H1 (cell line): Measurements from ENCODE around the gene OR2F1. TPM values are rescaled to one million over a fixed set of nuclear protein-coding genes. Genes with fewer than 3 reads are reported as not detected.
A peak's percentile ranks its signal among the peaks of the same experiment; 100 is the strongest.

Experiments used
- CTCF ChIA-PET: fragments of 300-600 bp; sonication (Branson Sonifier 250); formaldehyde crosslinking; loops from one replicate; lab custom pipeline; 2021; ENCODE audit not compliant: partially characterized antibody; lab: Charles Lee
- POLR2A ChIA-PET: fragments of 300-600 bp; sonication (Branson Sonifier 250); formaldehyde crosslinking; loops from one replicate; lab custom pipeline; 2021; ENCODE audit warnings: inconsistent platforms; ENCODE audit not compliant: partially characterized antibody; lab: Charles Lee
- DNase-seq, 2 experiments: peaks; one replicate each; pipeline versions ENCODE4 v3.0.0 to v3.0.0-alpha.2; 2010 to 2022; ENCODE audit warnings: low spot score in 2 of 2, low read depth in 1 of 2, mixed read lengths in 1 of 2
- FAIRE-seq: peaks from 2 replicates; lab custom pipeline; 2011; peaks lifted over from hg19 to GRCh38; lab: Jason Lieb, UNC
- H2AFZ ChIP-seq: 2 replicates; pipeline ENCODE4 v1.8.1; 2012; ENCODE audit warnings: low read length, inconsistent platforms
- H2AK5ac ChIP-seq: 2 replicates; pipeline ENCODE4 v1.6.1; 2013; ENCODE audit warnings: low read depth, low read length
- H2BK120ac ChIP-seq: replicated peaks from 2 replicates; pipeline ENCODE3; 2013; ENCODE audit warnings: low read depth, low read length, inconsistent platforms
- H2BK12ac ChIP-seq: 2 replicates; pipeline ENCODE4 v1.6.1; 2013; ENCODE audit warnings: low read depth, low read length
- H2BK15ac ChIP-seq: 2 replicates; pipeline ENCODE4 v1.6.1; 2013; ENCODE audit warnings: low read length
- H2BK20ac ChIP-seq: 2 replicates; pipeline ENCODE4 v1.6.1; 2013; ENCODE audit warnings: low read length
- H2BK5ac ChIP-seq: 2 replicates; pipeline ENCODE4 v1.6.1; 2013; ENCODE audit warnings: low read depth, low read length
- H3K14ac ChIP-seq: 2 replicates; pipeline ENCODE4 v1.6.1; 2013; ENCODE audit warnings: inconsistent platforms; ENCODE audit not compliant: insufficient read length
- H3K18ac ChIP-seq: 2 replicates; pipeline ENCODE4 v1.6.1; 2013; ENCODE audit warnings: low read length; ENCODE audit errors: extremely low read depth
- H3K23ac ChIP-seq: 2 replicates; pipeline ENCODE4 v1.6.1; 2013; ENCODE audit warnings: inconsistent platforms; ENCODE audit not compliant: insufficient read length
- H3K23me2 ChIP-seq: 2 replicates; pipeline ENCODE4 v1.6.1; 2013; ENCODE audit warnings: low read depth, low read length
- H3K27ac ChIP-seq: 2 replicates; pipeline ENCODE4 v1.6.1; 2011; ENCODE audit warnings: low read depth, low read length, inconsistent platforms
- H3K27me3 ChIP-seq, 4 experiments: replicated peaks in 1 of 4; 1 replicate in 1 of 4; 2 replicates in 3 of 4; pipeline versions ENCODE4 v1.6.1 to v1.8.1; 2011 to 2013; ENCODE audit warnings: low read length in 3 of 4, mild to moderate bottlenecking in 3 of 4, inconsistent platforms in 2 of 4, mixed read lengths in 2 of 4, moderate library complexity in 1 of 4; ENCODE audit not compliant: control insufficient read depth in 3 of 4, insufficient read depth in 3 of 4; ENCODE audit errors: extremely low read depth in 1 of 4
- H3K36me3 ChIP-seq, 4 experiments: 2 replicates each; pipeline versions ENCODE4 v1.6.1 to v1.8.1; 2011 to 2013; ENCODE audit warnings: mild to moderate bottlenecking in 4 of 4, low read length in 3 of 4, moderate library complexity in 2 of 4, control low read depth in 1 of 4, inconsistent platforms in 1 of 4; ENCODE audit not compliant: insufficient read depth in 4 of 4, control insufficient read depth in 2 of 4
- H3K4ac ChIP-seq: replicated peaks from 2 replicates; pipeline ENCODE3; 2013; ENCODE audit warnings: low read length, low read depth, mixed read lengths, inconsistent platforms; ENCODE audit not compliant: insufficient read length
- H3K4me1 ChIP-seq, 4 experiments: replicated peaks in 1 of 4; 1 replicate in 1 of 4; 2 replicates in 3 of 4; pipeline versions ENCODE4 v1.6.1 to v1.8.1; 2011 to 2013; ENCODE audit warnings: low read length in 3 of 4, inconsistent platforms in 2 of 4, mixed read lengths in 1 of 4; ENCODE audit not compliant: insufficient read depth in 4 of 4, control insufficient read depth in 3 of 4
- H3K4me2 ChIP-seq, 2 experiments: 2 replicates each; pipeline versions ENCODE4 v1.6.1 to v1.8.1; 2011 to 2013; ENCODE audit warnings: low read depth in 2 of 2, low read length in 2 of 2, control low read depth in 1 of 2, inconsistent platforms in 1 of 2, mild to moderate bottlenecking in 1 of 2; ENCODE audit not compliant: insufficient read depth in 1 of 2
- H3K4me3 ChIP-seq, 4 experiments: fragments of 200-600, 300-600 bp in 1 of 4; sonication (generic), shearing (Covaris generic), sonication (Bioruptor Twin) in 1 of 4; 2 replicates each; pipeline versions ENCODE4 v1.5.1 to v1.8.1; 2011 to 2016; ENCODE audit warnings: low read length in 4 of 4, low read depth in 3 of 4, control low read depth in 2 of 4, inconsistent platforms in 2 of 4, mild to moderate bottlenecking in 2 of 4, mixed read lengths in 1 of 4, moderate library complexity in 1 of 4; ENCODE audit not compliant: insufficient read depth in 2 of 4; ENCODE audit errors: extremely low read depth in 1 of 4
- H3K56ac ChIP-seq: replicated peaks from 2 replicates; pipeline ENCODE3; 2013; ENCODE audit warnings: low read depth, mild to moderate bottlenecking, mixed read lengths, low read length, inconsistent platforms; ENCODE audit not compliant: insufficient read length
- H3K79me1 ChIP-seq: 2 replicates; pipeline ENCODE4 v1.6.1; 2013; ENCODE audit warnings: low read depth, low read length, control low read depth
- H3K79me2 ChIP-seq, 2 experiments: 2 replicates each; pipeline versions ENCODE4 v1.6.1 to v1.8.1; 2012 to 2013; ENCODE audit warnings: low read length in 2 of 2, mild to moderate bottlenecking in 2 of 2, inconsistent platforms in 1 of 2; ENCODE audit not compliant: insufficient read depth in 2 of 2, control insufficient read depth in 1 of 2
- H3K9ac ChIP-seq, 4 experiments: replicated peaks in 1 of 4; 1 replicate in 1 of 4; 2 replicates in 3 of 4; pipeline versions ENCODE4 v1.6.1 to v1.8.1; 2011 to 2013; ENCODE audit warnings: low read depth in 3 of 4, low read length in 3 of 4, control low read depth in 2 of 4, mild to moderate bottlenecking in 2 of 4, moderate library complexity in 2 of 4, inconsistent platforms in 1 of 4; ENCODE audit errors: extremely low read depth in 1 of 4
- H3K9me3 ChIP-seq, 2 experiments: 2 replicates each; pipeline versions ENCODE4 v1.6.1 to v1.8.1; 2012 to 2013; ENCODE audit warnings: mild to moderate bottlenecking in 2 of 2, moderate library complexity in 2 of 2, control low read depth in 1 of 2, inconsistent platforms in 1 of 2, low read depth in 1 of 2, low read length in 1 of 2, mixed read lengths in 1 of 2; ENCODE audit not compliant: insufficient read depth in 2 of 2
- H4K20me1 ChIP-seq, 2 experiments: replicated peaks in 1 of 2; 2 replicates each; pipeline versions ENCODE3 to v1.8.1; 2011 to 2013; ENCODE audit warnings: inconsistent platforms in 2 of 2, low read length in 2 of 2, mild to moderate bottlenecking in 1 of 2; ENCODE audit not compliant: insufficient read depth in 2 of 2, control insufficient read depth in 1 of 2
- H4K5ac ChIP-seq: 2 replicates; pipeline ENCODE4 v1.6.1; 2013; ENCODE audit warnings: low read length, low read depth, mixed read lengths, inconsistent platforms; ENCODE audit not compliant: insufficient read length
- H4K8ac ChIP-seq: 2 replicates; pipeline ENCODE4 v1.8.0; 2013; ENCODE audit warnings: mild to moderate bottlenecking, moderate library complexity, low read length, inconsistent platforms; ENCODE audit not compliant: insufficient read depth; ENCODE audit errors: extremely low read depth
- H4K91ac ChIP-seq: replicated peaks from 2 replicates; pipeline ENCODE3; 2013; ENCODE audit warnings: low read length, mixed read lengths, inconsistent platforms; ENCODE audit not compliant: insufficient read length
- ASH2L ChIP-seq: fragments of 200-600, 300-600 bp; sonication (generic); IDR thresholded peaks from one replicate; pipeline ENCODE4 v1.7.1; 2017; ENCODE audit warnings: low read length
- CREB1 ChIP-seq: IDR thresholded peaks from 2 replicates; pipeline ENCODE4 v1.6.1; 2012; ENCODE audit warnings: inconsistent platforms
- KDM4A ChIP-seq: IDR thresholded peaks from one replicate; pipeline ENCODE4 v1.7.1; 2012; ENCODE audit warnings: low read depth, mild to moderate bottlenecking, moderate library complexity, low read length, inconsistent platforms; ENCODE audit not compliant: severe bottlenecking
- PHF8 ChIP-seq: fragments of 200-600 bp; sonication (generic); conservative IDR thresholded peaks from 2 replicates; pipeline ENCODE4 v1.7.1; 2012; ENCODE audit warnings: low read depth, mild to moderate bottlenecking, inconsistent platforms, low read length, moderate library complexity
- RFX5 ChIP-seq: IDR thresholded peaks from 2 replicates; pipeline ENCODE4 v1.6.1; 2011; ENCODE audit warnings: low read depth, low read length, improper control_type of control experiment, borderline replicate concordance
- SIN3A ChIP-seq, 2 experiments: IDR thresholded peaks in 1 of 2; conservative IDR thresholded peaks in 1 of 2; 2 replicates each; pipeline ENCODE4 v1.6.1; 2011 to 2012; ENCODE audit warnings: low read length in 2 of 2, improper control_type of control experiment in 1 of 2, low read depth in 1 of 2, mild to moderate bottlenecking in 1 of 2
- WGBS, 2 experiments: shearing (Covaris generic) in 1 of 2; methylation state at CpG; one replicate each; pipeline versions ENCODE4 v1.1.6 to v1.1.7; 2013 to 2015; ENCODE audit warnings: low lambda C conversion rate in 2 of 2, mixed read lengths in 2 of 2, inconsistent platforms in 1 of 2, low coverage in 1 of 2, missing lambda C conversion rate in 1 of 2; ENCODE audit not compliant: insufficient replicate concordance in 2 of 2, insufficient coverage in 1 of 2, insufficient read length in 1 of 2; ENCODE audit errors: extremely low coverage in 1 of 2, missing lambda C conversion rate in 1 of 2; 5-methylcytosine and 5-hydroxymethylcytosine counted together
- polyA plus RNA-seq, 7 experiments: library from polyadenylated mRNA; depleted of rRNA in 3 of 7; stranded (reverse) in 5 of 7; unstranded in 2 of 7; fragments of >200 nt in 5 of 7; fragments of 200-250 nt in 2 of 7; gene quantifications; 1 replicate in 5 of 7; 2 replicates in 1 of 7; 4 replicates in 1 of 7; pipeline versions ENCODE4 v1.2.1 to v1.2.3, GENCODE V29; 2011 to 2013; ENCODE audit warnings: missing spikeins in 2 of 7, mixed read lengths in 2 of 7
- total RNA-seq: library from RNA; stranded (reverse); fragmentation: NEBNext Ultra II Directional; extraction: Animal tissue kit (Norgen Biotek cat#: 25700); gene quantifications from 2 replicates; pipeline ENCODE4 v1.2.1, GENCODE V29; 2021

The OR2F1 gene
- total and polyA plus RNA-seq, 2 of the 8 experiments (the other 6 are each of a cell fraction or from before 2014, with no cell fraction given): 0.19 TPM; not detected in 1

GRCh38 chr7:143924851-143925250 is 29.8 kb upstream of the OR2F1 start:
- H4K91ac ChIP-seq: no peak overlapping the region
- H3K9ac ChIP-seq: no peak overlapping the region
- no peaks in the 10 kb centered on the region for H3K9me3 ChIP-seq
- no peak overlapping the region for H4K5ac ChIP-seq
- H3K36me3 ChIP-seq: no peaks in the 10 kb centered on the region
- H2AFZ ChIP-seq: peak overlapping the region; percentile 84
- no peak overlapping the region for H2AK5ac ChIP-seq
- H3K4me2 ChIP-seq: no peak overlapping the region
- ChIA-PET POLR2A (no interaction called here), CTCF (interaction anchor here (1.3 kb wide), 1 partner anchor 33 kb away, joined by 3 read pairs; no protein-coding TSS in a partner anchor)
- H3K79me1 ChIP-seq: no peaks in the 10 kb centered on the region
- H3K4me3 ChIP-seq: no peak overlapping the region
- no peak overlapping the region for H2BK20ac ChIP-seq
- no peaks in the 10 kb centered on the region for H3K23me2 ChIP-seq
- no peak overlapping the region for H2BK12ac ChIP-seq
- no peak overlapping the region for H2BK5ac ChIP-seq
- 100% methylated on average over 1 of the region's 1 CpG; no CpG with 5 or more reads in 1 of the 2 experiments for WGBS, 2 experiments
- no peak overlapping the region for H3K27ac ChIP-seq
- no peaks in the 10 kb centered on the region for H4K20me1 ChIP-seq
- no peaks in the 10 kb centered on the region for H3K27me3 ChIP-seq
- H2BK120ac ChIP-seq: no peak overlapping the region
- FAIRE-seq (no peak), DNase-seq (no peak)
- H3K18ac ChIP-seq: no peak overlapping the region
- TF ChIP-seq CREB1 (no peak), PHF8 (no peak), SIN3A (conservative IDR thresholded peaks at IDR 0.05 in 1 of 2, IDR thresholded peaks at IDR 0.05 in 1 of 2; ENCODE audit: low read depth in 1 of 2, low read length in 2 of 2) (no peak), RFX5 (no peak), KDM4A (no peak), ASH2L (no peak)
- no peak overlapping the region for H3K4ac ChIP-seq
- no peak overlapping the region for H2BK15ac ChIP-seq
- no peak overlapping the region for H3K14ac ChIP-seq
- no peak overlapping the region for H3K23ac ChIP-seq
- H3K79me2 ChIP-seq: no peaks in the 10 kb centered on the region
- no peaks in the 10 kb centered on the region for H3K4me1 ChIP-seq
- H4K8ac ChIP-seq: no peak overlapping the region
- H3K56ac ChIP-seq: no peak overlapping the region
